Measurements from ENCODE around the gene PCBP3. TPM values are rescaled to one million over a fixed set of nuclear protein-coding genes. Genes with fewer than 3 reads are reported as not detected.

The PCBP3 gene
- total RNA-seq, 1 experiment from 2014 or later: 10.9 TPM

- Mint-ChIP-seq H3K9me3 (no peaks in the 10 kb centered on the region), H3K4me1 (no peaks in the 10 kb centered on the region), H3K27me3 (ENCODE audit: low read depth) (peaks cover 24% of the 10 kb centered on the region), H3K36me3 (ENCODE audit: insufficient read depth in 1 of 3, low read depth in 3 of 3) (no peaks in the 10 kb centered on the region), H3K27ac (no peak overlapping the region), H3K4me3 (no peak overlapping the region)
- Histone ChIP-seq H2AFZ (ENCODE audit: low read length) (no peak overlapping the region), H4K20me1 (ENCODE audit: control insufficient read depth, insufficient read depth, insufficient read length) (no peaks in the 10 kb centered on the region), H3K23me2 (ENCODE audit: insufficient read length, low read depth, low read length, poor library complexity, severe bottlenecking) (no peaks in the 10 kb centered on the region), H3K4me2 (ENCODE audit: insufficient read depth, insufficient read length, low read length) (no peak overlapping the region), H2BK20ac (ENCODE audit: low read depth, low read length, poor library complexity, severe bottlenecking) (no peak overlapping the region), H3K14ac (ENCODE audit: insufficient read depth, low read length) (no peak overlapping the region; the same call in 1 of the 2 replicates), H3K79me1 (ENCODE audit: insufficient read depth, low read depth, low read length, poor library complexity, severe bottlenecking) (no peaks in the 10 kb centered on the region), H4K5ac (ENCODE audit: insufficient read length, low read depth, low read length) (no peak overlapping the region), H4K91ac (ENCODE audit: insufficient read length, low read depth, low read length) (no peak overlapping the region), H4K8ac (replicated peaks; ENCODE audit: insufficient read length, low read depth, low read length) (no peak overlapping the region), H3K4me1 (ENCODE audit: insufficient read depth, low read length) (no peaks in the 10 kb centered on the region), H3K18ac (ENCODE audit: insufficient read length, low read depth, low read length) (no peak overlapping the region), H2BK120ac (ENCODE audit: low read depth, low read length, poor library complexity, severe bottlenecking) (no peak overlapping the region), H3K27ac (ENCODE audit: insufficient read length, low read depth, low read length) (no peak overlapping the region), H3K79me2 (ENCODE audit: insufficient read depth, low read length) (no peaks in the 10 kb centered on the region), H3K9ac (ENCODE audit: extremely low read depth, insufficient read length, low read length) (no peak overlapping the region), H2AK5ac (ENCODE audit: insufficient read length, low read length) (no peak overlapping the region), H3T11ph (ENCODE audit: low read length) (no peak overlapping the region), H2BK12ac (ENCODE audit: insufficient read length, low read depth, low read length) (no peak overlapping the region), H3K9me3 (ENCODE audit: control insufficient read depth, low read depth, low read length) (no peaks in the 10 kb centered on the region), H3K23ac (ENCODE audit: insufficient read length, low read depth, low read length) (no peak overlapping the region), H2BK5ac (ENCODE audit: insufficient read length, low read length) (no peak overlapping the region), H3K27me3 (ENCODE audit: insufficient read depth, low read length) (no peaks in the 10 kb centered on the region), H3K4ac (ENCODE audit: low read depth, low read length) (no peak overlapping the region), H3K56ac (ENCODE audit: insufficient read length, low read depth, low read length) (no peak overlapping the region), H2BK15ac (ENCODE audit: low read depth, low read length) (no peak overlapping the region)
- TF ChIP-seq CTCF (conservative IDR thresholded peaks at IDR 0.05): no peak
- no peak for DNase-seq
- WGBS (ENCODE audit: extremely low coverage, insufficient read length, low lambda C conversion rate): no CpG with 5 or more reads among the region's 23 CpGs
Observed at GRCh38 chr21:45940621-45941337, 297.3 kb downstream of the PCBP3 start.
